HG03565 (cell line): ENCODE results near the gene NAT14.
"Not testable (repeated sequence)": the region's sequence is repeated elsewhere in the genome, so short reads cannot be mapped to it uniquely, and the experiment has no call there.

ENCODE experiments used
- ATAC-seq: cut with Tn5 transposase; IDR thresholded peaks from one replicate; pipeline ENCODE4 v1.9.1; 2021; ENCODE audit warnings: mild to moderate bottlenecking, moderate library complexity; ENCODE audit not compliant: unreplicated experiment

NAT14 gene

DNA sequence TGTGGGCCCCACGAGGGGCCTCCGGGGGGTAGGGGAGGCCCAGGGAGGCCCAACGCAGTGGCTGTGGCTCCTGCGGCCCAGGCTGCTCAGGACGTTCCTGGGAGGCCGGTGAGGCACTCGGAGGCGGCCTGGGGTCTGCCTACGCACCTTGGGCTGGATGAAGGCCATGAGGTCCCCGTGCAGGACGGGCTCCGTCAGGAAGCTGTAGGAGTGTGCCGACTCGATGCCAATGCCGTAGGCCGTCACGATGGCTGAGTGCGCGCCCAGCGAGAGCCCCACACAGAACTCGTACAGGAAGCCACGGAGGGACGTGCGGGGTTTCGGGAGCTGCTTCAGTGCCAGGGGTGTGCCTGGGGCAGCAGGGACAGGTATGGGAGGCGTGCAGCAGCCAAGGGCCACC is 46.0 kb downstream of the NAT14 start:
- no peak for ATAC-seq

DNA sequence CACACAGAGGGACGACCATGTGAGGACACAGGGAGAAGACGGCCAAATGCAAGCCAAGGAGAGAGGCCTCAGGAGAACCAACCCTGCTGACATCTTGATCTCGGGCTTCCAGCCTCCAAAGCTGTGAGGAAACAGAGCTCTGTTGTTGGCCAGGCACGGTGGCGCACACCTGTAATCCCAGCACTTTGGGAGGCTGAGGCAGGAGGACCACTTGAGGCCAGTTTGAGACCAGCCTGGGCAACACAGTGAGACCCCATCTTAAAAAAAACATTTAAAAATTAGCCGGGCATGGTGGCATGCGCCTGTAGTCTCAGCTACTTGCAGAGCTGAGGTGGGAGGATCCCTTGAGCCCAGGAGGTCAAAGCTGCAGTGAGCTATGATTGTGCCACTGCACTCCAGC is 49.3 kb downstream of the NAT14 start:
- ATAC-seq, result not testable (repeated sequence)

DNA sequence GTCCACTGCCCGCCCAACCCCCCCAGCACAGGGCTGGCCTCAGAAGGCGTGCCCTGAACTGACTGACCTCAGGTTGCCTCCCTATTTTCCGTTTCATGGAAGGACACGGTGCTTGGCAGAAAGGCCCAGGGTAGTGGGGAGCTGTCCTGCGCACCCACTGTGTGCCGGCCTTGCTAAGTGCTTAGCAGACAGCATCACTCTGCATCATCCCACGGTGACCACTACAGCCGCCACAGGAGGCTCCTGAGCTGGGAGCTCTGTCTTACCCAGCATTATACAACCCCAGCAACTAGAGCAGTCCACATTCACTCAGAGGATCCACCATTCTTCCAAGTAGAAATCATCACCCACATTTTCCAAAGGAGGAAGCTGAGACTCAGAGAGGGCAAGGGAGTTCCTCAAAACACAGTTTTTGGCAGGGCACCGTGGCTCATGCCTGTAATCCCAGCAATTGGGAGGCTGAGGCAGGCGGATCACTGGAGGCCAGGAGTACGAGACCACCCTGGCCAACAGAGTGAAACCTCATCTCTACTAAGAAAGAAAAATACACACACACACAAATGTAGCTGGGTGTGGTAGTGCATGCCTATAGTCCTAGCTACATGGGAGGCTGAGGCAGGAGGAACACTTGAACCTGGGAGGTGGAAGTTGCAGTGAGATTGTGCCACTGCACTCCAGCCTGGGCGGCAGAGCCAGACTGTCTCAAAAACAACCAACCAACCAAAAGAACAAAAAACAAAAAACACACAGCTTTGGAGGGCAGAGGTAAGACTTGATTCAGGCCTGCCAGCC is 50.4 kb downstream of the NAT14 start:
- ATAC-seq, result no peak

DNA sequence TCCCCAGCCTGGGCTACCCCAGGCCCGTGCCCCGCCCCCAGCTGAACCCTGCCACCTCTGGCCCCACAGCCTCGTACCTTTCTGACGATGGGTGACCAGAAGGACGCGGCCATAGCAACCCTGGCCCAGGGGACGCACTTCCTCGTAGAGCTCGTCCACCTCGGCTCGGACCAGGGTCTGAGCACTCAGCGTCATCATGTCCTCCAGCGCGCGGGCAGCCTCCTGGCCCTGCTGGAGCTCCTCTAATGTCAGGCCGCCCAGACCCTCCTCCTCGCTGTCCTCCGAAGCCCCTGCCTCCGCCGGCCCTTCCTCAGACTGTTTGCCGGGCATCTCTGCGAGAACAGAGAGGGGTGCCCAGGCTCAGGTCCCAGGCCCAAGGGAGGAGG is 51.0 kb downstream of the NAT14 start:
- no peak for ATAC-seq

DNA sequence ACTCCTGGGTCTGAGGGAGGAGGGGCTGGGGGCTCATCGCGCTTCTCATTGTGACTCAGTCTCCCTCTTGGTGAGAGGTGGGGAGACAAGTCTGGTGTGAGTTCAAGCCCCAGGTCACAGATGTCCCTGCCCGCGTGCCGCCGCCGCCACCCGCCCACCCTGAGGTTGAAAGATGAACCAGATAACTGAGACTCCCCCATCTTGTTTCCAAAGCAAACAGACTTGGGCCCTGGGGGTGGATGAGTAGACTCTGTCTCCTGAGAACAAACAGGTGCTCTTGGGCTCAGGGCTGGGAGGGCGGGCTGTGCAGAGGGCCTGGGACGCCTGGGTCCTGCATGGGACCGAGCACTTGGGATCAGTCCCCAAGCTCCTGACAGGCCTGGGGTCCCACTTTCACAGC is 51.4 kb downstream of the NAT14 start:
- no peak for ATAC-seq
